ENCODE results near the gene FGFR2.

GRCh38 chr10:121462281-121462680 lies 136.0 kb downstream of the FGFR2 start:
- TF ChIP-seq CTCF (IDR thresholded peaks at IDR 0.05) (no peak), POLR2A (IDR thresholded peaks at IDR 0.05) (no peak)

All from suprapubic skin (tissue), 3 donors.